HCEC 1CT (cell line): ENCODE measurements around the gene ESRRB.

Experiments used
- DNase-seq: peaks from one replicate; pipeline ENCODE4 v3.0.0-alpha.2; 2017

ESRRB gene

DNA sequence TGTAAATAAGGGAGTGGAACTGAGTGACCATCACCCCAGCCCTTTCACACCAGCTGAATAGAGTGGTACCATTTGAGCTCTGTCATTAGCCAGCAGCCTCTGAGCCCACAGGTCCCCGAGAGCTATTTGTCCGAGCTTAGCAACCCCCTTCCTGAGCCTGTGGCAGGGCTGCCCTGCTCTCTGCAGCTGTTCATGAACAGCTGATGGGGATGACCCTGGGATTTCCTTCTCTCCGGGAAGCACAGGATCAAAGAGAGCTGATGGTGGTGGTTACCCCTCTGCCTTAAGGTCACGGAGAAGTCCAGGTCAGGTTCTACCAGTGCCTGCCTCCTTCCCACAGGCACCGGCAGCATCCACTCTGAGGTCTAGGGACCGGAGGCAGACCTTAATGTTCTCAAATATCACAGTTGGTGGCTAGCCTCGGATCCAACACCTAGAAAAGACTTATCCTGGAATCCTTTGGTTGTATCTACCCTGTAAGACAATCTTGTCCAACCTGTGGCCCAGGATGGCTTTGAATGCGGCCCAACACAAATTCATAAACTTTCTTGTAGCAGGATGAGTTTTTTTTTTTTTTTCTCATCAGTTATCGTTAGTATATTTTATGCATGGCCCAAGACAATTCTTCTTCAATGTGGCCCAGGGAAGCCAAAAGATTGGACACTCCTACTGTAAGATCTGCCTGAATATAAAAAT lies 81.1 kb downstream of the ESRRB start:
- DNase-seq = no peak

DNA sequence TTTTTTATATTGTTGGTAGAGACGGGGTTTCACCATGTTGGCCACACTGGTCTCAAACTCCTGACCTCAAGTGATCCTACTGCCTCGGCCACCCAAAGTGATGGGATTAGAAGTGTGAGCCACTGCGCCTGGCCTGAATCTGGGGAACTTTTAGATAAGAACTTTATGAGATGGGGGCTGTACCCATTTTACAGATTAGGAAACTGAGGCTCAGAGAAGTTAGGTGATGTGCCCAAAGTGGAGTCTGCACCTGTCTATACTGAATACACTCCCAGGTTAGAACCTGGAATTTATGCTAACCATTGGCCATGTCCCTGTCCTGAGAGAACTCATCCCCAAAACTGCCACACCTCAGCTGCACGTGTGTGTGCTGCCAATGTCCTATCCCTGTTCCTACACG lies 81.9 kb downstream of the ESRRB start:
- DNase-seq = no peak

GRCh38 chr14:76461886-76462285 lies 85.9 kb downstream of the ESRRB start:
- no peak for DNase-seq

DNA sequence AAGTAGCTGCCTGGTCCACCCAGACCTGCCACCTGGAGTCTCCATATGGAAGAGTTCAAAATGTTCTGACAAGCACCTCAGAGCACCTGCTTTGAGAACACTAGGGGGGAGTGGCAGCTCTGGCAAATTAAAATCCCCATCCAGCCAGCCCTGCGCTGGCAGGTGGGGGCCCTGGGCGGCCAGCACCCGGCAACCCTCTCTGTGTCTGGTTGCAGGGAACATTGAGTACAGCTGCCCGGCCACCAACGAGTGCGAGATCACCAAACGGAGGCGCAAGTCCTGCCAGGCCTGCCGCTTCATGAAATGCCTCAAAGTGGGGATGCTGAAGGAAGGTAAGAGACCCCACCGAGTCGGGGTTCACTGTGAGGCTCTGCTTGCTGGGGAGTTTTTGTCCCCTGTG lies 86.4 kb downstream of the ESRRB start:
- DNase-seq = no peak

- DNase-seq = no peak
These were observed 87.2 kb downstream of the ESRRB start for GRCh38 chr14:76463105-76463504.

DNA sequence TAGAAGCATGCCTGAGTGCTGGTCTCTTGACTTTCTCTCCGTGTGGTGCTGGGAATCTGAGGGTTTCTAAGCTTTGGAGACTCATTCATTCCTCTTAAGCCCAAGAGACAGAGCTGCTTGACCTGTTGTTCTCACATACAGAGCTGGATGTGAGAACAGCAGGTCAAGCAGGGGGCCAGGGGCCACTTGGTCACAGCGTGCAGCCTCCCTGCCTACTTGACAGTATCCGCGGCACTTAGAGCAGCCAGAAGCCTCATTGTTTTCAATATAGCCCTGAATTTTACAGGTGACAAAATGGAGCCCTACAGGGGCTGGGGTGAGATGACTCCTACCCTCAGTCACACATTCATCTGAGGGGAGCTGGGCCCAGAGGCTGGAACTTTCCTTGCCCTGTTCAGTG lies 88.9 kb downstream of the ESRRB start:
- DNase-seq = no peak

- DNase-seq = no peak
These were observed 89.7 kb downstream of the ESRRB start for GRCh38 chr14:76465664-76466063.

DNA sequence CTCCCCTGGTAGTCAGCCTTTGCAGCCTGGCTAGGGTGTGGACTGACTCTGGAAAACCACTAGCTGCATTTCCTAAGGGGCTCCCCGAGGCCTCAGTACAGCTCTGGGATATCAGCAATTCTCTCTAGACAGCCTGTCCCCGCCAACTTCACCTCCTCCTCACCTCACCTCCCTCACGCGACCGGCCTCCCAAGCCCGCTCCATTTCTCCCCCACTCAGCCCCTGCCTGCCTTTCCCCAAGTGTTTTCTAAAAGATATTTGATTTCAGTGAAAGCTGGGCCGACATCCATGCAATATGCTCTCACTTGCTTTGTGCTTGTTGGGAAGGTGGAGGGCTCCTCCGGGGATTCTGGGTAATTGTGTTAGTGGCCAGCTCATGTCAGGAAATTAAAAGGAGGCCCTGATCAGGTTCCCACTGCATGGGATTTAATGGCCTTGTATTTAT lies 91.8 kb downstream of the ESRRB start:
- DNase-seq = no peak

- DNase-seq = no peak
These were observed 96.3 kb downstream of the ESRRB start for GRCh38 chr14:76472199-76472723.

DNA sequence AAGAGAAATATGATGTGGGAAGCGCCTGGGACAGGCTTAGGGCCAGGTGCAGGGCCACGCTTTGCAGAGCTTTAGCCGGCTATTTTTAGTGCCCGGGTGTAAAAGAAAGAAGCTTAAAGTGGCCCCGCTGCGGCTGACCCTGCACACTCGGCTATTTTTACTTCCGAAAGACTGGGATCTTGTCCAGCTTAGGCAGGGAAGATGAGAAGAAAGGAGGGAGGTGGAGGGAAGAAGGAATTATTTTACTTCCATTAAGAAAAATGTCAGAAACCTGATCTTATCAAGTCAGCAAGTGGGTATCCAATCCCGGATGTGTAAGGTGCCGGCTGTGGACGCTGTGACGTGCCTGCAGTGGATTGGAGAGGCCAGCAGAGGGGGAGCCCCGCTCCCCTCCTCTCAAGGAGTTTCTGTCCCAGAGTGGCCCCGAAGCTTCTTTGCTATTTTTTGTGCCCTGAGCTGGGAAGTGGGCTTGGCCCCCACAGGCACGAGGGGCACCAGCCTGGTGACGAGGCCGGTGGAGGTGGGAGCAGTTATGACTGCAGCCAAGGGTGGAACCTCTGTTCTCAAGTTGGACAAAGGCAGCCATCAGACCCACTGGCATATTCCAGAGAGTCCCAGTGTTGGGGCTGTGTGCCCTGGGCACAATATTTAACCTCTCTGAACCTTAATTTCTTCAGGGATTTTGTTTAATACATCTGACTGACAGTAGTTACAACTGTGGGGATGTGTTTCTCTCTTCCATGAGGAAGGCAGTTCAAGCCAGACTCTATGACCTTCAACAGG lies 97.7 kb downstream of the ESRRB start:
- no peak for DNase-seq

DNA sequence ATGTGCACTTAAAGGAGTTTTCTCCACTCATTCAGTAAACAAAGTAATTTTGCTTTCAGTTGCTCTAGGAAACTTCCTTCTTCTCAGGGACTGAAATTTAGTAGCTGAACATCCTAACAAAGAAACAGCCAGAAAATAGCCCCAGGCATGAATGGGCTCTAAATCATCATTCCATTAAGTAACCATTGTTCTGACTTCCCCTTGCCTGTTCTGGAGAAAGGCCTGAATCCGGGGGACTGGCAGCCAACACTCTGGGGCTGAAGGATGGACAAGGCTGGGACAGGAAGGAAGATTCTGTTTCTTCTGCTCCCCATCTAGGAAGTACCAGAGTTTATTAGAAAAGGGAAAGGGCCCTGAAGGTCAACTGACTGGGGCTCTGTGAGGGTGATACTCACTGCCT lies 104.5 kb downstream of the ESRRB start:
- no peak for DNase-seq

DNA sequence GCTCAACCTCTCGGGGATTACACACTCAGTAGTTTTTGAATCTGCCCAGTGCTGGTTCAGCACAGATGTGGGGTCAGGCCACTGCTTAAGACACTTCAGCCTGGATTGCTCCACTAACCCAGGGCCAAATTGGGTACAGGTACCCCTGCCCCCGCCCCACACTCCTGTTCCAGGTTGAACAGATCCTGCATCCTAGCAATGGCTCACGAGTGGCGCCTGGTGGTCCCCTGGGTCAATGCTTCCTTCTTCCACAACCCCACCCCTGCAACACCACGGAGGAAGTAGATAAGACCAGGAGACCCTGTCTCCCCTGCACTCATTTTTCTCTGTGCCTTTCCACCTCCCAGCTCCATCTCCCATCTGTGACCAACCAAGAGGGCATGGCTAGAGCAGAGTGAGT lies 108.4 kb downstream of the ESRRB start:
- no peak for DNase-seq

DNA sequence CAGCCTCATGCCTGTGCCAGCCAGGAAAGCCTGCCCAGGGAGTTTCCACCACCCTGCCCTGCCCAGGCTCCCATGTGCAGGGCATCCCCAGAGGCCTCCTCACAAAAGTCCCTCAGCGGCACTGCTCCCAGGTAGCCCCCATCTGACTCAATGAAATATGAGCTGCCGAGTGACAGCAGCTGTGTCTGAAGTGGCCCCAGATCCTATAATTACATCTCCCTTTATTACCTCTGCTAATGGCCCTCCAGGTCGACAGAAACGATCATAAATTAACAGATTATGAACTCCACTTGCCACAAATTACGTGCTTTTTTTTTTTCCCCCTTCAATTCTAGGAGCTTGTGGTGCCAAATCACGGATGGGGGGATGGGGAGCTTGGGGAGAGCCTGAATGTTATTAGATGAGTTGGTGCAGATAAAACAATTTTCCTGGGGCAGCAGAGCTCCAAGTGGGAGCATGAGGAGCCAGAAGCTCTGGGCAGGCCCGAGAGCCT lies 110.4 kb downstream of the ESRRB start:
- no peak for DNase-seq

DNA sequence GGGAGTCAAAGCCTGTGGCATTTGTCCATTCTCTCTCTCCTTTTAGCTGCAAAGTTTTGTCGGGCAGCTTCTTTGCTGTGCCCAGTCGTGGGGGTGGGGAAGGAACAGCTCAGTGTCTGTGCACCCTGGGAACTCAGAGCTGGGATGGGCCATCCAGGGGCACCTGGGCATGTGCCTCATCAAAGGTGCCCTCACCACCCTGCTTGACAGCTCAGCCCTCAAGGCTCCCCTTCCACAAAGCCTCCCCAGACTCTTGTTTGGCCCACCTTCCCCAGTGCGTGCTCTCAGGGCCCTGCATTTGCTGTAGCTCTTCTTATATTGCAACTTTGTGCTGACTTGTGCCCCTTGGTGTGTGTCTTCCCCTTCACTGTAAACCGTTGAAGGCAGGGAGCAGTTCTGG lies 112.6 kb downstream of the ESRRB start:
- DNase-seq = no peak

DNA sequence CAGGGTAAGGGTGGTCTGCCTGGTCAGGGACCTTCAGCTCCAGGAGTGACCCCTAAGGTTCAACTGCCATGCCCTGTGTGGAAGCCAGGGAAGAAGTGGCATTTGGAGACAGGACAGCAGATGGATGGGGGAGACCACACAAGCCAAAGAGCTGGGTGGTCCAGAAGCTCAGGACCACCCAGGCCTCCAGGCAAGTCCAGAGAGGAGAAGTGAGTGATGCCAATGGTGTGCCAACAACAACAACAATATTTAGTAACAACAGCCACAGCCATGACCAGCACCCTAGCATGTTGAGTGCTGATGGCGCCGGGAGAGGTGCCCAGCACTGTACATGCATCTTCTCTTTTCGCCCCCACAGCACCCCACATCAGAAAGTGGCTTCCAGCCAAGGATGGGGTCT lies 113.7 kb downstream of the ESRRB start:
- DNase-seq = no peak

- no peak for DNase-seq
These were observed 114.2 kb downstream of the ESRRB start for GRCh38 chr14:76490111-76490510.

DNA sequence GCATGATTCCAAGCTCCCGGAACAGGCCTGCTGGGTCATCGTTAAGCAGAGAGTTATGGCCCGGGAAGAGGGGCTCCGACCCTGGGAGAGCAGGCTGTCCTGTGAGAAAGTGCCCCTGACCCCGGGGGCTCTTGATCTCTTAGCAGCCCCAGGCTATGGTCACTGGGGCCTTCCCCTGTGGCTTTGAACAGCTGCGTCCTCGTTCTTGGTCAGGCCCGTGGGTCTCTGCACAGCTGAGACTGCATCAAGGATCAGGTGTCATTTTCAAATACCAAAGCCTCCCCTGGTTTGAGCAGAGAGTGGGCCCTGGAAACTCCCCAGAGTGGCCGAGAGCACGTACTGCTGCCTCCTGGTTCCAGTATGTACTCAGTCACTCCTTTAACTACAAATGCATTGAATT lies 114.8 kb downstream of the ESRRB start:
- DNase-seq = no peak

DNA sequence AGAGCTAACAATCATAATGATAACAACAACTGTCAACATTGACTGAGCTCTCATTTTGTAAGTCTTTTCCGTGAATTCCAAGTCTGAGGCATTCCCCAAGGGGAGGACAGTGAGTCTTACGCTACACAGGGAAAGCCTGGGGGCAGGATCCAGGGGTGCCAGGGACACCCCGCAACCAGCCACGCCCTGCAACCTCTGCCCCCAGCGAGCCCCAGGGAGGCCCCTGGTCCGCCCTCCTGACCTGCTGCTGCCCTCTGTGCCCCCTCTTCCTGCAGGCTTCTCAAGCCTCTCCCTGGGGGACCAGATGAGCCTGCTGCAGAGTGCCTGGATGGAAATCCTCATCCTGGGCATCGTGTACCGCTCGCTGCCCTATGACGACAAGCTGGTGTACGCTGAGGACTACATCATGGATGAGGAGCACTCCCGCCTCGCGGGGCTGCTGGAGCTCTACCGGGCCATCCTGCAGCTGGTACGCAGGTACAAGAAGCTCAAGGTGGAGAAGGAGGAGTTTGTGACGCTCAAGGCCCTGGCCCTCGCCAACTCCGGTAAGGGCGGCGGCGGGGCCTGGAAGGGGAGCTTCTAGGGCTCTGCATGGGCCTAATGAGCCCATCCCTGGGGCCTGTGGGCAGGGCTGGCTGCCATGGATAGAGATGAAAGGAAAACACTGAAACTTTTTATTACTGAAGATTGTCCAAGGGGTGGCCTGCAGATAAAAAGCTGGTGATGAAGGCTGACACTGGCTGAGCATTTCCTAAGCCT lies 115.4 kb downstream of the ESRRB start:
- DNase-seq = no peak

GRCh38 chr14:76495983-76496382 lies 120.0 kb downstream of the ESRRB start:
- DNase-seq = no peak

- DNase-seq = no peak
These were observed 120.7 kb downstream of the ESRRB start for GRCh38 chr14:76496595-76496994.

DNA sequence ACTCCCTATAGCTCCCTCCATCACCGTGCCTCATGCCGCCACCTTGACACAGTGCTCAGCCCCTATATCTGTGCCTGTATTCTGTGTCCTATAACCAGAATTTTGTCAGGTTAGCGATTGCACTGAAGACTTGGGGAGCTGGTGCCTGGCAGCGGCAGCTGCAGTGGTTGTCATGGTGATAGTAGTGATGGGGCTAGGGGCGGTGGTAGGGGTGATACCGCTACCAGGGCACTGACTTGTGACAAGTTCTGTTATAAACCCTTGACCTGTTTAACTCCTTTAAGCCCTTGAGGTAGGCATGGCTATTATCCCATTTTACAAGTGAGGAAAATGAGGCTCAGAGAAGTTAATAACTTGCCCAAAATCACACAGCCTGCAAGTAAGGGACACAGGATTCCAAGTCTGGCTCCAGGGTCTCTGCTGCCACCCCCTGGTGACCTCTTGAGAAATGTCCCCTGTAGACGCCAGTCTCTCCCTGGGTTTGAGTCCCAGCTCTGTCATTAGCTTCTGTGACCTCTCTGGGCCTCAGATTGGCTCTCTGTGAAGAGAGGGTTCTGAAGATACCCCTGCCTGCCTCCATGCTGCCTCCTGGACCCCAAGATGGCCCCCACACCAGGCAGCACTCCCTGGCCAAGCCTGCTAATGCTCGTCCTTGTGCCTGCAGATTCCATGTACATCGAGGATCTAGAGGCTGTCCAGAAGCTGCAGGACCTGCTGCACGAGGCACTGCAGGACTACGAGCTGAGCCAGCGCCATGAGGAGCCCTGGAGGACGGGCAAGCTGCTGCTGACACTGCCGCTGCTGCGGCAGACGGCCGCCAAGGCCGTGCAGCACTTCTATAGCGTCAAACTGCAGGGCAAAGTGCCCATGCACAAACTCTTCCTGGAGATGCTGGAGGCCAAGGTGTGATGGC lies 121.9 kb downstream of the ESRRB start:
- no peak for DNase-seq

DNA sequence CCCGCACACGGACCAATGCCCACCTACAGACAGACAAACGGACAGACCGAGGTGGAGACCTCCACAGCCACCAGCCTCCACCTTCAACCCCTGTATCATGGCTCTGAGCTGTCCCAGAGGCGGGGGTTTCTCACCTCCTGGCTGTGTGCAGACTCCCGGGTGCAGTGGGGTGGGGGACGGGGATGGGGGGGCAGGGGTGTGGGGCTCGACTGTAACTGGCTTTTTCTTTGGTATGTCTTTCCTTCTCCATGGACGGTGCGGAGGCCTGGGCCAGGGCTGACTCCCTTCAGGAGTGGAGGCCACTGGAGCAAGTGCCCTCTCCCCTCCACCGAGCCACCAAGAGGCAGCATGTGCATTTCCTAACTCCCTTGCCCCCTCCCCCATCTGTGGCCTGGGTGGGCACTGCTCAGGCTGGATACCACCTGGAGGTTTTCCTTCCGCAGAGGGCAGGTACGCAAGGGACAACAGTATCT lies 122.6 kb downstream of the ESRRB start:
- DNase-seq = no peak
